Measurements from ENCODE around the gene GNAZ.

DNA sequence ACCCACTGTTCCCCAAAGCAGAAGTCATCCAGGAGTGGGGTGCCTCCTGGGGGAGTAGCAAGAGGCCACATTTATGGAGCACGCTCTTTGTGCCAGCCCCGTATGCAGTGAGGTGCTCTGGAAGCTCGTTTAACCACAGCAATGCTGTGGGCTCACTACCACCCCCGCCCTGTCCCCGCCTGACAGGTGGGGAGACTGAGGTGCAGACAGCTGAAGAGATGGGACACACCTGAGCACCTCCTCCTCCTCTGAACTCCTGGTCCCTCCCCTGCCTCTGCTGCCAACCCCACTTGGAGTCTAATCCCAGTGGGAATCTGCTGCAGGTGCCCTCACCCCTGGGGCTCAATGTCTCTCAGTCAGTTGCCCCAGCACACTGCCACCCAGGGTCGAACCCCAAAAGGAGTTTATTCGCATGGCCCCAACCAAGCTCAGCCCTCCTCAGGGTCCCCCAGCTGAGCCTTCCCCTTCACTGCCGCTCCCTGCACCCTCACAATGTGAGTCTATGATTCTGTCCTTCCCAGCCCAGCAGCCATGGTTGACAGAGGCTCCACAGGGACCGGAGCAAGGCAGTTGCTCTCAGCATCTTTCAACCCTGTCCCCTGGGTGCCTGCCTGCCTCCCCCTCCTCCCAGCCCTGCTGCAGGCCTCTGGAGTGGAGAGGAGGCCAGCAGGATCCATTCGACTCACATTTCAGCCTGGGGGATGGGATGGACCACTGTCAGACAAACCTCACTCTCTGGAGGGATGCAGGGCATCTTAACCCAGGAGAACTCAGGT is 96.7 kb downstream of the GNAZ start:
- TF ChIP-seq EZH2 (IDR thresholded peaks at IDR 0.05; ENCODE audit: insufficient read depth, poor library complexity, severe bottlenecking): no peak
- TF ChIP-seq EZH2phosphoT487 (IDR thresholded peaks at IDR 0.05; ENCODE audit: insufficient read depth, low read depth): no peak
